ENCODE data around the gene NCOA1.
"Not testable (repeated sequence)": the region's sequence is repeated elsewhere in the genome, so short reads cannot be mapped to it uniquely, and the experiment has no call there.

Gene NCOA1

DNA sequence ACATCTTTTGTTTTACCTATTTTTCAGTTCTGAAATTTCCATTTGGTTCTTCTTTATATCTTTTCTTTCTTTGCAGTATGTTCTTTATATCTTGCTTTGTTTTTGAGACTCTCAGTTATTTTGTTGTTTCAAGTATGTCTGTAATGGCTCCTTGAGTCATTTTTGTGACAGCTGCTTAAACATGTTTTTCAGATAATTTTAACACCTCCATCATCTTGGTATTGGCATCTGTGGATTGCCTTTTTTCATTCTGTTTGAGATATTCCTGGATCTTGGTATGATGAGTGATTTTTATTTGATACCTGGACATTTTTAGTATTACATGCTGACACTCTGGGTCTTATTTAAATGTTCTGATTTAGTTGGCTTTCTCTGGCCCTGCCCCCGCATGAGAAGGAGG is 89.5 kb downstream of the NCOA1 start:
- H3K27ac ChIP-seq (ENCODE audit: low read depth, low read length) = no peak overlapping the region
- H3K9ac ChIP-seq (ENCODE audit: low read length in 5 of 5) = no peak overlapping the region
- no peaks in the 10 kb centered on the region for H3K4me1 ChIP-seq (ENCODE audit: control insufficient read depth in 5 of 5, insufficient read depth in 5 of 5, low read length in 5 of 5)
- H3K4me3 ChIP-seq (ENCODE audit: low read depth in 1 of 5, low read length in 5 of 5) = no peak overlapping the region
- H3K9me3 ChIP-seq (ENCODE audit: control insufficient read depth in 5 of 5, low read length in 5 of 5) = no peaks in the 10 kb centered on the region
- peaks cover 0 to 6% (median 0%) of the 10 kb centered on the region in 5 donors for H3K36me3 ChIP-seq (ENCODE audit: control insufficient read depth in 5 of 5, insufficient read depth in 5 of 5, low read length in 5 of 5)
- no peaks in the 10 kb centered on the region for H3K27me3 ChIP-seq (ENCODE audit: control insufficient read depth in 5 of 5, insufficient read depth in 4 of 5, low read length in 5 of 5)

DNA sequence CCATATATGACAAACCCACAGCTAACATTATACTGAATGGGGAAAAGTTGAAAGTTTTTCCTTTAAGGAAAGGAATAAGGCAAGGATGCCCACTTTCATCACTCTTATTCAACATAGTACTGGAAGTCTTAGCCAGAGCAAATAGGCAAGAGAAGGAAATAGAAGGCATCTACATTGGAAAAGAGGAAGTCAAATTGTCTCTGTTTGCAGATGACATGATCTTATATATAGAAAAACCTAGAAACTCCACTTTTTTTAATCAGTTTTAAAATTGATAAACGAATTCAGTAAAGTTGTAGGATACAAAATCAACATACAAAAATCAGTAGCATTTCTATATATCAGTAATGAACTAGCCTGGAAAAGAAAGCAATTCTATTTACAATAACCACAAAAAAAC is 90.9 kb downstream of the NCOA1 start:
- H3K27ac ChIP-seq (ENCODE audit: low read depth, low read length); H3K36me3 ChIP-seq (ENCODE audit: control insufficient read depth in 5 of 5, insufficient read depth in 5 of 5, low read length in 5 of 5); H3K4me1 ChIP-seq (ENCODE audit: control insufficient read depth in 5 of 5, insufficient read depth in 5 of 5, low read length in 5 of 5); H3K9me3 ChIP-seq (ENCODE audit: control insufficient read depth in 5 of 5, low read length in 5 of 5); H3K4me3 ChIP-seq (ENCODE audit: low read depth in 1 of 5, low read length in 5 of 5); H3K9ac ChIP-seq (ENCODE audit: low read length in 5 of 5); H3K27me3 ChIP-seq (ENCODE audit: control insufficient read depth in 5 of 5, insufficient read depth in 4 of 5, low read length in 5 of 5): not testable (repeated sequence)

DNA sequence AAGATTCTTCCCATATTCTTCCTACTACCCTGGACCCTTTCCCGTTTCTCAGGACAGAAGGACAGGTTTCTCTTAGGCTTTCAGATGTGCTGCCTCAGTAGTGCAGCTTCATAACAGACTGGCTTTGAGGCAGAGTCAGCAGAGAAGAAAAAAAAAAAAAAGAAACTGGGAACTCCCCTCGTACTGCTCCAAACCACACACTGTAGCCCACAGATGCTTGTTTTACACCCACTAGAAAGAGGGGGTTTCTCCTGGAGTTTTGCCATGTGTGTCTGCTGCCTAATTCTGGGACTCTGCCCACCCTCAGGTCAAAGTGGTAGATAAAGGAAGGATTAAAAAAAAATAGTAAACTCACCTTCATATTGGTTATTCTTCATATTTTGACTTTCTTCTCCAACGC is 95.9 kb downstream of the NCOA1 start:
- Histone ChIP-seq H3K9me3 (ENCODE audit: control insufficient read depth in 5 of 5, low read length in 5 of 5) (no peaks in the 10 kb centered on the region), H3K27ac (ENCODE audit: low read depth, low read length) (no peak overlapping the region), H3K36me3 (ENCODE audit: control insufficient read depth in 5 of 5, insufficient read depth in 5 of 5, low read length in 5 of 5) (peaks cover 5 to 18% (median 6%) of the 10 kb centered on the region in 5 donors), H3K27me3 (ENCODE audit: control insufficient read depth in 5 of 5, insufficient read depth in 4 of 5, low read length in 5 of 5) (no peaks in the 10 kb centered on the region), H3K9ac (ENCODE audit: low read length in 5 of 5) (no peak overlapping the region), H3K4me1 (ENCODE audit: control insufficient read depth in 5 of 5, insufficient read depth in 5 of 5, low read length in 5 of 5) (peaks cover 0 to 3% (median 0%) of the 10 kb centered on the region in 5 donors), H3K4me3 (ENCODE audit: low read depth in 1 of 5, low read length in 5 of 5) (no peak overlapping the region)

DNA sequence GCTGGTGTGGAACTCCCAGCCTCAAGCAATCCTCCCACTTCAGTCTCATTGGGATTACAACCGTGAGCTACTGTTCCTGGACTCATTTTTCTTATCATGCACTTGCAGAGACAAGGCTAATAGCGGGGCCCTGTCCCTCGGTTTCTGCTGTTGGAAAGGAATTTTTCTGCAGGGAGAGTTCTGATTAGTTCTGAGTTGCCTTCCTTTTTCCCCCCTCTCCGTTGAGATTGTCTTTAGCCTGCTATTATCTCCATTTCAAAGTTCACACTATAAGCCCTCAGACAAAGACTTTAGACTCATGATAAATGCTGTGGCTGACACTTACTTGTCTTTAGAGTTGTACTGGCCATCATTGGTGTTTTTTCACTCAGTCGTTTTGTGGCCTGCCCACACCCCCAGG is 97.2 kb downstream of the NCOA1 start:
- Histone ChIP-seq H3K4me3 (ENCODE audit: low read depth in 1 of 5, low read length in 5 of 5) (no peak overlapping the region), H3K27me3 (ENCODE audit: control insufficient read depth in 5 of 5, insufficient read depth in 4 of 5, low read length in 5 of 5) (no peaks in the 10 kb centered on the region)

DNA sequence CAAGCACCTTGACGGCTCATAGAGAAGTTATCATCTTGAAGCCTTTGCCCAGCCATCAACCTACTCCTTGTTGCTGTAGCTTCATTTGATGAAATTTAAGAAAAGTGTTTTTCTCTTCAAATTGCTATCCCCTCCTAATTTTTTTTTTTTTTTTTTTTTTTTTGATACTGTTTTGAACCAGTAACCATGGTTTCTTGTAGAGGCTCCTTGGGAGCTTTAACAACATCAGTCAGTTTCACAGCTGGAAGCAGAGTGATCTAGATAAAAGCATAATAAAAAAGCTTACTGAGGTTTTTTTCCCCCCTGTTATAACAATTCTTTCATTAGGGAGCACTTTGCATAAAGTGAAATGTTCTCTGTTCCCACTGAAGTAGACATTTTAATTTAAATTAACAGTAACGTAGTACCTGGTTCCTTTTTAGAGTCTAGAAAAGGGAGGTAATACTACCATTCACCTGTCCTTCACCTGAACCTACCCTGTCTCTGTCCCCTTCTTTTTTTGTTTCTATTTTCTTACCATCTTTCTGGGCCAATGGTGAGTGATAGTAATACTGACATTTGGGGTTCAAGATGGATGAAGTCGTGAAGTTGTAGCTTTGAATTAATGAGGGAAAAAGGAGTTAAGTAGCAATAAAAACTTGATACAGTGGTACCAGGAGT is 101.5 kb downstream of the NCOA1 start:
- Histone ChIP-seq H3K27me3 (ENCODE audit: control insufficient read depth in 5 of 5, insufficient read depth in 4 of 5, low read length in 5 of 5) (no peaks in the 10 kb centered on the region), H3K36me3 (ENCODE audit: control insufficient read depth in 5 of 5, insufficient read depth in 5 of 5, low read length in 5 of 5) (peaks cover 0 to 16% (median 3%) of the 10 kb centered on the region in 5 donors), H3K9me3 (ENCODE audit: control insufficient read depth in 5 of 5, low read length in 5 of 5) (no peaks in the 10 kb centered on the region), H3K9ac (ENCODE audit: low read length in 5 of 5) (no peak overlapping the region), H3K4me3 (ENCODE audit: low read depth in 1 of 5, low read length in 5 of 5) (no peak overlapping the region), H3K4me1 (ENCODE audit: control insufficient read depth in 5 of 5, insufficient read depth in 5 of 5, low read length in 5 of 5) (no peaks in the 10 kb centered on the region), H3K27ac (ENCODE audit: low read depth, low read length) (no peak overlapping the region)

More for the DNA sequence above, 97.2 kb downstream of the NCOA1 start:
- Histone ChIP-seq H3K9ac (ENCODE audit: low read length in 5 of 5) (no peak overlapping the region), H3K9me3 (ENCODE audit: control insufficient read depth in 5 of 5, low read length in 5 of 5) (no peaks in the 10 kb centered on the region), H3K4me1 (ENCODE audit: control insufficient read depth in 5 of 5, insufficient read depth in 5 of 5, low read length in 5 of 5) (peaks cover 0 to 3% (median 0%) of the 10 kb centered on the region in 5 donors), H3K27ac (ENCODE audit: low read depth, low read length) (no peak overlapping the region), H3K36me3 (ENCODE audit: control insufficient read depth in 5 of 5, insufficient read depth in 5 of 5, low read length in 5 of 5) (peaks cover 0 to 18% (median 5%) of the 10 kb centered on the region in 5 donors)

DNA sequence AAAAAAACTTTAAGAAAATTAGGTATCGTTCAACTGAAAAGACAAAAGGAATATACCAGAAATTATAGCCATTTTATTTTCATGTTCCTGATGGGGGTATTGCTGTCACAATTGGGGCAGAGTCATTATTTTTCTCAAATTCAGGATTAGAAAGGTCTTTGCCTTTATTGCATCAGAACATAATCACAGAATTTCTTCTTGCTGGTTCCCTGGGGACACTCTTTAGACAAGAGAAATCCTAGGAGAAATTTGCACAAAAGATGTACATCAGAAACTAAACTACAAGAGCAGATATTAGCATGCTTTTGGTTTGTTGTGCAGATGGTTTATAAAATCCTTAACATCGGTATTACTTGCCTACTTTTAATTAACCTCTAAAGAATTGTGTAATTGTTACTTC is 103.2 kb downstream of the NCOA1 start:
- no peaks in the 10 kb centered on the region for H3K27me3 ChIP-seq (ENCODE audit: control insufficient read depth in 5 of 5, insufficient read depth in 4 of 5, low read length in 5 of 5)
- H3K9me3 ChIP-seq (ENCODE audit: control insufficient read depth in 5 of 5, low read length in 5 of 5) = no peaks in the 10 kb centered on the region
- peaks cover 0 to 3% (median 0%) of the 10 kb centered on the region in 5 donors for H3K36me3 ChIP-seq (ENCODE audit: control insufficient read depth in 5 of 5, insufficient read depth in 5 of 5, low read length in 5 of 5)
- no peak overlapping the region for H3K4me3 ChIP-seq (ENCODE audit: low read depth in 1 of 5, low read length in 5 of 5)
- H3K9ac ChIP-seq (ENCODE audit: low read length in 5 of 5) = no peak overlapping the region
- no peaks in the 10 kb centered on the region for H3K4me1 ChIP-seq (ENCODE audit: control insufficient read depth in 5 of 5, insufficient read depth in 5 of 5, low read length in 5 of 5)
- H3K27ac ChIP-seq (ENCODE audit: low read depth, low read length) = no peak overlapping the region

DNA sequence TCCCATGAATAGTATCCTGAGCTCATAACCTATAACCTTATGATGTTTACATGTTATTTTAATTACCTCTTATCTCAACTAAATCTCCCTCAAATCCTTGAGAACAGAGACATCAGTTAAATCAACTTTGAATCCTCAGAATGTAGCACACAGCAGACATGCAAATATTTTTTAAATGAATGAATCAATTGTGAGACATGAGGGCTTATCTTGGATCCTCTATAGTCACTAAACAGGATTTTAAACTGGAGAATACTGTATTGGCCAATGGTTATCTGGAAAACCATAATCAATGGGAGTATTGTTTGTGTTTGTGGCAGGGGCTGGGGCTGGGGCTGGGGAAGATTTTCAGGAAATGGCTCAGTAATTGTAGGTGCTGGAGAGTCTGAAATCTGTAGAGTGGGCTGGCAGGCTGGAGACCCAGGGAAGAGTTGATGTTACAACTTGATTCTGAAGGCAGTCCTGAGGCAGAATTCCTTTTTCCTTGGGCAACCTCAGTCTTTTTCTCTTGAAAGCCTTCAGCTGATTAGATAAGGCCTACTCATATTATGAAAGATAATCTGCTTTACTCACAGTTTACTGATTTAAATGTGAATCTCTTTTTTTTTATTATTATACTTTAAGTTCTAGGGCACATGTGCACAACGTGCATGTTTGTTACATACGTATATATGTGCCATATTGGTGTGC is 106.3 kb downstream of the NCOA1 start:
- Histone ChIP-seq H3K4me3 (ENCODE audit: low read depth in 1 of 5, low read length in 5 of 5) (no peak overlapping the region), H3K36me3 (ENCODE audit: control insufficient read depth in 5 of 5, insufficient read depth in 5 of 5, low read length in 5 of 5) (peaks cover 0 to 3% (median 0%) of the 10 kb centered on the region in 5 donors), H3K9ac (ENCODE audit: low read length in 5 of 5) (no peak overlapping the region), H3K9me3 (ENCODE audit: control insufficient read depth in 5 of 5, low read length in 5 of 5) (no peaks in the 10 kb centered on the region), H3K27ac (ENCODE audit: low read depth, low read length) (no peak overlapping the region), H3K27me3 (ENCODE audit: control insufficient read depth in 5 of 5, insufficient read depth in 4 of 5, low read length in 5 of 5) (no peaks in the 10 kb centered on the region), H3K4me1 (ENCODE audit: control insufficient read depth in 5 of 5, insufficient read depth in 5 of 5, low read length in 5 of 5) (no peaks in the 10 kb centered on the region)

DNA sequence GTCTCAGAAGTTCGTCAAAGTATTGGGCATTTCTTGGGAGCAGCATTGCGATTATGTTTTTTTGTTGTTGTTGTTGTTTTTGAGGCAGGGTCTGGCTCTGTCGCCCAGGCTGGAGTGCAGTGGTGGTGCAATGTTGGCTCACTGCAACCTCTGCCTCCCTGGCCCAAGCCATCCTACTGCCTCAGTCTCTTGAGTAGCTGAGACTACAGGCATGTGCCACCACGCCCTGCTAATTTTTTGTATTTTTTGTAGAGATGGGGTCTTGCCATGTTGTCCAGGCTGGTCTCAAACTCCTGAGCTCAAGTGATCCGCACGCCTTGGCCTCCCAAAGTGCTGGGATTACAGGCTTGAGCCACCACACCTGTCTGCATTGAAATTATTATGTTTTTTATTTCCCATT is 109.1 kb downstream of the NCOA1 start:
- not testable (repeated sequence) for H3K27me3 ChIP-seq (ENCODE audit: control insufficient read depth in 5 of 5, insufficient read depth in 4 of 5, low read length in 5 of 5); H3K4me3 ChIP-seq (ENCODE audit: low read depth in 1 of 5, low read length in 5 of 5); H3K27ac ChIP-seq (ENCODE audit: low read depth, low read length); H3K9ac ChIP-seq (ENCODE audit: low read length in 5 of 5); H3K4me1 ChIP-seq (ENCODE audit: control insufficient read depth in 5 of 5, insufficient read depth in 5 of 5, low read length in 5 of 5); H3K36me3 ChIP-seq (ENCODE audit: control insufficient read depth in 5 of 5, insufficient read depth in 5 of 5, low read length in 5 of 5); H3K9me3 ChIP-seq (ENCODE audit: control insufficient read depth in 5 of 5, low read length in 5 of 5)

DNA sequence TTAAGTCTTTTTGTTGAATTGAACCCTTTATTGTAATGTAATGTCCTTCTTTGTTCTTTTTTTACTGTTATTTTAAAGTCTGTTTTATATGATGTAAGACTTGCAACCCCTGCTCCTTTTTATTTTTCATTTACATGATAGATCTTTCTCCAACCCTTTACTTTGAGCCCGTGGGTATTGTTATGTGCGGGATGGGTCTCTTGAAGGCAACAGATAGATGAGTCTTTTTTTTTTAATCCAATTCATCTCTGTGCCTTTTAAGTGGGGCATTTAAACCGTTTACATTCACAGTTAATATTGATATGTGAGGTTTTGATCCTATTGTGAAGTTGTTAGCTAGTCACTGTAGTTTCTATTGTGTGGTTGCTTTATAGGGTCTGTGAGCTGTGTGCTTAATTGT is 120.6 kb downstream of the NCOA1 start:
- Histone ChIP-seq H3K27me3 (ENCODE audit: control insufficient read depth in 5 of 5, insufficient read depth in 4 of 5, low read length in 5 of 5) (no peaks in the 10 kb centered on the region), H3K4me3 (ENCODE audit: low read depth in 1 of 5, low read length in 5 of 5) (no peak overlapping the region), H3K9ac (ENCODE audit: low read length in 5 of 5) (no peak overlapping the region), H3K36me3 (ENCODE audit: control insufficient read depth in 5 of 5, insufficient read depth in 5 of 5, low read length in 5 of 5) (no peaks in the 10 kb centered on the region), H3K9me3 (ENCODE audit: control insufficient read depth in 5 of 5, low read length in 5 of 5) (peaks cover 0 to 6% (median 0%) of the 10 kb centered on the region in 5 donors), H3K27ac (ENCODE audit: low read depth, low read length) (no peak overlapping the region), H3K4me1 (ENCODE audit: control insufficient read depth in 5 of 5, insufficient read depth in 5 of 5, low read length in 5 of 5) (no peaks in the 10 kb centered on the region)

DNA sequence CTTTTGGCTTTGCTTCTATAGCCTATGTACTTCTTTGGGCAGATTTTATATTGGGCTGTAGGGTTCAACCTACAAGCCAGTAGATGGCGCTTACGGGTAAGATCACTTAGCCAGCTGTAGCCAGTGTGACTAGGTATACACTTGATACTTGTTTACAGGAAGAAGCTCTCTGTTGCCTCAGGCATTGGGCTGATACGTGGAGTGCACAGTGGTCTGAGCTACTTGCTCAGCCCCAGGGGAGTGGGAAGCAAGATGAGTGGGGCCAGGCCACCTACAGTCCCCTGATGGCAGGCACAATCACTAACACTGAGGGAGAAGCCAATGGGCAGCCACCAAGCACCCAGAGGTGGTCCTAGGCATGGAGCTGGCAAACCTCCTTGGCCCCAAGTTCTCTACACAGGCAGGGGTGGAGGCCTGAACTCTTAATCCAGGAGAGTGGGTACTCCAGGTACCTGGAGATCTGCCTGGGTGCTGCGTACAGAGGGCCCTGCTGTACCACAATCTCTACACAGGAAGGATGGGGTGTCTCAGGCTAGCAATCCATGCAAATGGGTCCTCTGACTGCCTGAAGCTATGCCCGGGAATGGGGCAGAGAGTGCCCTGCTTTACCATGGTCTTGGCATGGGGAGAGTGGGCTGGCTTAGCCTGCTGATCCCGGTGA is 122.2 kb downstream of the NCOA1 start:
- no peaks in the 10 kb centered on the region for H3K4me1 ChIP-seq (ENCODE audit: control insufficient read depth in 5 of 5, insufficient read depth in 5 of 5, low read length in 5 of 5)

More for the DNA sequence above, 122.2 kb downstream of the NCOA1 start:
- Histone ChIP-seq H3K9me3 (ENCODE audit: control insufficient read depth in 5 of 5, low read length in 5 of 5) (peaks cover 0 to 6% (median 0%) of the 10 kb centered on the region in 5 donors), H3K36me3 (ENCODE audit: control insufficient read depth in 5 of 5, insufficient read depth in 5 of 5, low read length in 5 of 5) (no peaks in the 10 kb centered on the region), H3K27ac (ENCODE audit: low read depth, low read length) (no peak overlapping the region), H3K27me3 (ENCODE audit: control insufficient read depth in 5 of 5, insufficient read depth in 4 of 5, low read length in 5 of 5) (no peaks in the 10 kb centered on the region), H3K9ac (ENCODE audit: low read length in 5 of 5) (no peak overlapping the region), H3K4me3 (ENCODE audit: low read depth in 1 of 5, low read length in 5 of 5) (no peak overlapping the region)
